ENCODE data around the gene CPVL. TPM values are rescaled to one million over a fixed set of nuclear protein-coding genes. Genes with fewer than 3 reads are reported as not detected.

Gene CPVL
- total and polyA plus RNA-seq, 4 donors = 6.0 to 39.0 (median 12.9) TPM

DNA sequence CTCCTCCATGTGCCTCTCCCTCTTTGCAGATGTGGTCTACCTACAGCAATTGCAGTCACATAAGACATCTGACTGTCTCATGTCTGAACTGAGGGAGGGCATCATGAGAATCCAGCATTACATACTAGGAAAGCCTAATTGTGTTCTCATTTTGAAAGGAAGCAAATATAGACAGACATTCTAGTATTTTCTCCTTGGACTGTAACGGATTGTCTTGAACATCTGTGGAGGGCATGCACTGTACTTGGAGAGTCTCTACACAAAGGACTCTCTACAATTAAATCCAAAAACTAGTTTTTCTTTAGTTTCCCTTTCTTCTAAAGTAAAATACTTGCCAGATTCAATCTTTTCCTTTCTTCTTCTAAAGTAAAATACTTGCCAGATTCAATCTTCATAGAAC is 153.5 kb downstream of the CPVL start:
- H3K36me3 ChIP-seq (ENCODE audit: control insufficient read depth in 4 of 4, insufficient read depth in 3 of 4, low read depth in 1 of 4, low read length in 3 of 4) = no peaks in the 10 kb centered on the region
- WGBS = 49% methylated on average over 1 of the region's 1 CpG
- H3K27me3 ChIP-seq (ENCODE audit: control insufficient read depth in 4 of 4, insufficient read depth in 4 of 4, low read length in 3 of 4) = no peaks in the 10 kb centered on the region
- no peak for DNase-seq (ENCODE audit: low spot score)
- no peak overlapping the region for H3K27ac ChIP-seq (ENCODE audit: low read depth in 1 of 2, low read length in 2 of 2)
- H3K9ac ChIP-seq (ENCODE audit: low read depth in 1 of 2, low read length in 2 of 2) = no peak overlapping the region
- H3K4me3 ChIP-seq (ENCODE audit: low read depth in 1 of 3, low read length in 3 of 3) = no peak overlapping the region
- no peaks in the 10 kb centered on the region for H3K4me1 ChIP-seq (ENCODE audit: control insufficient read depth in 4 of 4, insufficient read depth in 4 of 4, low read length in 3 of 4)
- H3K9me3 ChIP-seq (ENCODE audit: control insufficient read depth in 4 of 4, low read length in 3 of 4) = no peaks in the 10 kb centered on the region
- no peak for TF ChIP-seq FOXA1 (IDR thresholded peaks at IDR 0.05)
- no peak for TF ChIP-seq HNF4A (conservative IDR thresholded peaks at IDR 0.05)
- no peak for TF ChIP-seq MAX (IDR thresholded peaks at IDR 0.05)
- TF ChIP-seq, protein P1, sequence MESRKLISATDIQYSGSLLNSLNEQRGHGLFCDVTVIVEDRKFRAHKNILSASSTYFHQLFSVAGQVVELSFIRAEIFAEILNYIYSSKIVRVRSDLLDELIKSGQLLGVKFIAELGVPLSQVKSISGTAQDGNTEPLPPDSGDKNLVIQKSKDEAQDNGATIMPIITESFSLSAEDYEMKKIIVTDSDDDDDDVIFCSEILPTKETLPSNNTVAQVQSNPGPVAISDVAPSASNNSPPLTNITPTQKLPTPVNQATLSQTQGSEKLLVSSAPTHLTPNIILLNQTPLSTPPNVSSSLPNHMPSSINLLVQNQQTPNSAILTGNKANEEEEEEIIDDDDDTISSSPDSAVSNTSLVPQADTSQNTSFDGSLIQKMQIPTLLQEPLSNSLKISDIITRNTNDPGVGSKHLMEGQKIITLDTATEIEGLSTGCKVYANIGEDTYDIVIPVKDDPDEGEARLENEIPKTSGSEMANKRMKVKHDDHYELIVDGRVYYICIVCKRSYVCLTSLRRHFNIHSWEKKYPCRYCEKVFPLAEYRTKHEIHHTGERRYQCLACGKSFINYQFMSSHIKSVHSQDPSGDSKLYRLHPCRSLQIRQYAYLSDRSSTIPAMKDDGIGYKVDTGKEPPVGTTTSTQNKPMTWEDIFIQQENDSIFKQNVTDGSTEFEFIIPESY (IDR thresholded peaks at IDR 0.05) = no peak
- no peak for TF ChIP-seq FOXA2 (IDR thresholded peaks at IDR 0.05)
- TF ChIP-seq TAF1 (conservative IDR thresholded peaks at IDR 0.05) = no peak
- TF ChIP-seq SP1 (IDR thresholded peaks at IDR 0.05) = no peak
- no peak for TF ChIP-seq RAD21 (IDR thresholded peaks at IDR 0.05)
- TF ChIP-seq REST (IDR thresholded peaks at IDR 0.05) = no peak
- TF ChIP-seq EGR1 (IDR thresholded peaks at IDR 0.05; ENCODE audit: low read depth in 2 of 2) = no peak
- TF ChIP-seq NR2F2 (IDR thresholded peaks at IDR 0.05) = no peak
- no peak for TF ChIP-seq GABPA (IDR thresholded peaks at IDR 0.05 in 1 of 2, conservative IDR thresholded peaks at IDR 0.05 in 1 of 2)
- no peak for TF ChIP-seq ATF3 (IDR thresholded peaks at IDR 0.05)
- TF ChIP-seq, protein P2, sequence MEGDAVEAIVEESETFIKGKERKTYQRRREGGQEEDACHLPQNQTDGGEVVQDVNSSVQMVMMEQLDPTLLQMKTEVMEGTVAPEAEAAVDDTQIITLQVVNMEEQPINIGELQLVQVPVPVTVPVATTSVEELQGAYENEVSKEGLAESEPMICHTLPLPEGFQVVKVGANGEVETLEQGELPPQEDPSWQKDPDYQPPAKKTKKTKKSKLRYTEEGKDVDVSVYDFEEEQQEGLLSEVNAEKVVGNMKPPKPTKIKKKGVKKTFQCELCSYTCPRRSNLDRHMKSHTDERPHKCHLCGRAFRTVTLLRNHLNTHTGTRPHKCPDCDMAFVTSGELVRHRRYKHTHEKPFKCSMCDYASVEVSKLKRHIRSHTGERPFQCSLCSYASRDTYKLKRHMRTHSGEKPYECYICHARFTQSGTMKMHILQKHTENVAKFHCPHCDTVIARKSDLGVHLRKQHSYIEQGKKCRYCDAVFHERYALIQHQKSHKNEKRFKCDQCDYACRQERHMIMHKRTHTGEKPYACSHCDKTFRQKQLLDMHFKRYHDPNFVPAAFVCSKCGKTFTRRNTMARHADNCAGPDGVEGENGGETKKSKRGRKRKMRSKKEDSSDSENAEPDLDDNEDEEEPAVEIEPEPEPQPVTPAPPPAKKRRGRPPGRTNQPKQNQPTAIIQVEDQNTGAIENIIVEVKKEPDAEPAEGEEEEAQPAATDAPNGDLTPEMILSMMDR (IDR thresholded peaks at IDR 0.05; ENCODE audit: low read depth, low read length, missing input control) = no peak
- no peak for TF ChIP-seq RXRA (IDR thresholded peaks at IDR 0.05)
- no peak for TF ChIP-seq JUND (IDR thresholded peaks at IDR 0.05)
- no peak for TF ChIP-seq YY1 (IDR thresholded peaks at IDR 0.05)
- no peak for TF ChIP-seq HNF4G (IDR thresholded peaks at IDR 0.05)
